Thyroid gland (tissue), 4 donors: Measurements from ENCODE around the gene CDC42SE2.

ENCODE experiments used
- CTCF ChIP-seq, 6 experiments: fragments of 200-600 bp in 3 of 6; fragments of 450-650 bp in 3 of 6; sonication (generic) in 3 of 6; IDR thresholded peaks; one replicate each; pipeline ENCODE4 v1.5.1; 2016 to 2019; ENCODE audit warnings: antibody characterized with exemption in 6 of 6, mild to moderate bottlenecking in 2 of 6, inconsistent platforms in 1 of 6, moderate library complexity in 1 of 6
- POLR2A ChIP-seq, 2 donors: fragments of 450-650 bp; IDR thresholded peaks; one replicate each; pipeline ENCODE4 v1.6.1; 2017; ENCODE audit warnings: antibody characterized with exemption in 2 of 2, mild to moderate bottlenecking in 2 of 2, moderate library complexity in 1 of 2

- TF ChIP-seq POLR2A (IDR thresholded peaks at IDR 0.05) (no peak), CTCF (IDR thresholded peaks at IDR 0.05) (peak in 3 of 6 experiments; percentile 35 to 38 (median 35))
Measured at GRCh38 chr5:131265311-131265803, 1.5 kb downstream of the CDC42SE2 start.
